ENCODE measurements around the gene LIME1. TPM values are rescaled to one million over a fixed set of nuclear protein-coding genes. Genes with fewer than 3 reads are reported as not detected.
A peak's percentile ranks its signal among the peaks of the same experiment; 100 is the strongest.

The LIME1 gene
- total RNA-seq, 1 donor from 2014 or later: 7.3 TPM

GRCh38 chr20:63737945-63738686, 1.7 kb downstream of the LIME1 start:
- no peak for DNase-seq (ENCODE audit: low spot score)

GRCh38 chr20:63738687-63739129, 2.2 kb downstream of the LIME1 start:
- no peak for DNase-seq (ENCODE audit: low spot score)

- no peak for DNase-seq (ENCODE audit: low spot score)
These were observed 2.9 kb downstream of the LIME1 start, which contains the start of gene SLC2A4RG for GRCh38 chr20:63739130-63740069. SLC2A4RG (plus strand) TSS chr20:63739776; CDS start chr20:63739913, 137 bp downstream.

- no peak for DNase-seq (ENCODE audit: low spot score)
These were observed 3.7 kb downstream of the LIME1 start for GRCh38 chr20:63740070-63740626.

GRCh38 chr20:63740627-63741353, 4.3 kb downstream of the LIME1 start:
- DNase-seq (ENCODE audit: low spot score): peak; percentile 97

GRCh38 chr20:63741354-63741675, 4.9 kb downstream of the LIME1 start:
- DNase-seq (ENCODE audit: low spot score): no peak

GRCh38 chr20:63741676-63742380, 5.4 kb downstream of the LIME1 start:
- no peak for DNase-seq (ENCODE audit: low spot score)

GRCh38 chr20:63742381-63743024, 6.0 kb downstream of the LIME1 start:
- DNase-seq (ENCODE audit: low spot score): no peak

- DNase-seq (ENCODE audit: low spot score): no peak
These were observed 6.9 kb downstream of the LIME1 start for GRCh38 chr20:63743210-63743970.

- no peak for DNase-seq (ENCODE audit: low spot score)
These were observed 7.7 kb downstream of the LIME1 start for GRCh38 chr20:63744158-63744557.

GRCh38 chr20:63744574-63745423, 8.3 kb downstream of the LIME1 start:
- DNase-seq (ENCODE audit: low spot score): no peak

- DNase-seq (ENCODE audit: low spot score): no peak
These were observed 9.0 kb downstream of the LIME1 start for GRCh38 chr20:63745424-63745805.

- no peak for DNase-seq (ENCODE audit: low spot score)
These were observed 9.7 kb downstream of the LIME1 start for GRCh38 chr20:63745961-63746731.

- no peak for DNase-seq (ENCODE audit: low spot score)
These were observed 10.4 kb downstream of the LIME1 start for GRCh38 chr20:63746751-63747315.

GRCh38 chr20:63747622-63748069, 11.2 kb downstream of the LIME1 start:
- DNase-seq (ENCODE audit: low spot score): no peak

- DNase-seq (ENCODE audit: low spot score): no peak
These were observed 11.8 kb downstream of the LIME1 start for GRCh38 chr20:63748070-63748933.

- DNase-seq (ENCODE audit: low spot score): no peak
These were observed 12.4 kb downstream of the LIME1 start for GRCh38 chr20:63748934-63749270.

All from ureter (tissue), 1 donor.